Measurements from ENCODE around the gene SEMA6C.
"Not testable (repeated sequence)": the region's sequence is repeated elsewhere in the genome, so short reads cannot be mapped to it uniquely, and the experiment has no call there.

Gene SEMA6C

GRCh38 chr1:151128800-151129199 is 17.6 kb downstream of the SEMA6C start:
- no peak for DNase-seq

- no peak for DNase-seq
Observed at GRCh38 chr1:151124763-151125403, 21.5 kb downstream of the SEMA6C start.

GRCh38 chr1:151113877-151114276 is 32.6 kb downstream of the SEMA6C start:
- DNase-seq = no peak

GRCh38 chr1:151108331-151108730 is 38.1 kb downstream of the SEMA6C start:
- no peak for DNase-seq

- no peak for DNase-seq
Observed at GRCh38 chr1:151106894-151107293, 39.5 kb downstream of the SEMA6C start.

GRCh38 chr1:151104630-151105029 is 41.8 kb downstream of the SEMA6C start:
- DNase-seq = no peak

GRCh38 chr1:151098126-151098525 is 48.3 kb downstream of the SEMA6C start:
- no peak for DNase-seq

- not testable (repeated sequence) for DNase-seq
Observed at GRCh38 chr1:151097426-151097825, 49.0 kb downstream of the SEMA6C start.

GRCh38 chr1:151085953-151086559 is 60.4 kb downstream of the SEMA6C start:
- no peak for DNase-seq
